SU-DHL-6 (cell line): ENCODE data around the gene C12orf43.

Experiments used
- CTCF ChIP-seq: fragments of 200-600 bp; sonication (generic); IDR thresholded peaks from one replicate; pipeline ENCODE4 v1.5.1; 2017; ENCODE audit warnings: antibody characterized with exemption, mild to moderate bottlenecking, low read length, moderate library complexity; ENCODE audit not compliant: insufficient read depth, poor library complexity, severe bottlenecking
- EZH2phosphoT487 ChIP-seq: fragments of 200-600 bp; sonication (generic), shearing (Covaris generic); conservative IDR thresholded peaks from 2 replicates; pipeline ENCODE4 v1.6.1; 2018; ENCODE audit warnings: mild to moderate bottlenecking, antibody characterized with exemption, low read length, moderate library complexity, mixed read lengths

- TF ChIP-seq EZH2phosphoT487 (no peak), CTCF (no peak)
These were observed 53.7 kb downstream of the C12orf43 start for GRCh38 chr12:120962532-120963020.
